ENCODE data around the gene ABTB2.

- TF ChIP-seq POLR2A (IDR thresholded peaks at IDR 0.05; ENCODE audit: control extremely low read depth in 1 of 2, low read depth in 2 of 2, low read length in 2 of 2) (no peak), CTCF (IDR thresholded peaks at IDR 0.05; ENCODE audit: control extremely low read depth in 1 of 3, insufficient read depth in 1 of 3, low read depth in 1 of 3, low read length in 3 of 3) (no peak), POLR2AphosphoS5 (IDR thresholded peaks at IDR 0.05; ENCODE audit: low read depth, low read length) (no peak), JUND (IDR thresholded peaks at IDR 0.05; ENCODE audit: low read length) (no peak), RAD21 (IDR thresholded peaks at IDR 0.05 in 1 of 2, conservative IDR thresholded peaks at IDR 0.05 in 1 of 2; ENCODE audit: low read depth in 2 of 2, low read length in 2 of 2) (no peak), BACH1 (IDR thresholded peaks at IDR 0.05; ENCODE audit: low read length) (no peak), EP300 (IDR thresholded peaks at IDR 0.05; ENCODE audit: borderline replicate concordance in 1 of 2, low read depth in 2 of 2, low read length in 2 of 2) (no peak), SIX5 (IDR thresholded peaks at IDR 0.05; ENCODE audit: low read depth, low read length) (no peak), BRCA1 (IDR thresholded peaks at IDR 0.05; ENCODE audit: low read depth, low read length) (no peak), BCL11A (IDR thresholded peaks at IDR 0.05; ENCODE audit: low read depth in 2 of 2, low read length in 2 of 2) (no peak), MAX (IDR thresholded peaks at IDR 0.05) (no peak), SP1 (IDR thresholded peaks at IDR 0.05; ENCODE audit: low read depth, low read length) (no peak)
These were observed 205.6 kb downstream of the ABTB2 start for GRCh38 chr11:34151916-34152845.
